COLO829 (cell line): ENCODE results near the gene HK3.
"Not testable (repeated sequence)": the region's sequence is repeated elsewhere in the genome, so short reads cannot be mapped to it uniquely, and the experiment has no call there.

ENCODE experiments used
- DNase-seq: peaks from one replicate; pipeline ENCODE4 v3.0.0; 2012; ENCODE audit warnings: low spot score

HK3 gene

DNA sequence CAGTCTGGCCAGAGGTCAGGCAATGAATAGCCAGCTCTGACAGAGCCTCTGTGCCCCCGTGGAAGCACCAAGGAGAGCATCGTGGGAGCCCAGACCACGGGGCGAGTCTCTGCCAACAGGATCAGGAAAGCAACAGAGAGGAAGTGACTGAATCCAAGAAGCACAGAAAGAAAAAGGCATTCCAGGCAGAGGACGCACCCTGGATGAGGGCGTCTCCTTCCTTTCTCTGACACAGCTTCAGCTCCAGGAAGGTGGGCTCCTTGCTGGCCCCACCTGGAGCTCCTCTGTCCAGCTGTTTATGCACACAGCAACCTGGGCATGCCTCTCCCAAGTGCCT is 16.6 kb downstream of the HK3 start:
- no peak for DNase-seq

DNA sequence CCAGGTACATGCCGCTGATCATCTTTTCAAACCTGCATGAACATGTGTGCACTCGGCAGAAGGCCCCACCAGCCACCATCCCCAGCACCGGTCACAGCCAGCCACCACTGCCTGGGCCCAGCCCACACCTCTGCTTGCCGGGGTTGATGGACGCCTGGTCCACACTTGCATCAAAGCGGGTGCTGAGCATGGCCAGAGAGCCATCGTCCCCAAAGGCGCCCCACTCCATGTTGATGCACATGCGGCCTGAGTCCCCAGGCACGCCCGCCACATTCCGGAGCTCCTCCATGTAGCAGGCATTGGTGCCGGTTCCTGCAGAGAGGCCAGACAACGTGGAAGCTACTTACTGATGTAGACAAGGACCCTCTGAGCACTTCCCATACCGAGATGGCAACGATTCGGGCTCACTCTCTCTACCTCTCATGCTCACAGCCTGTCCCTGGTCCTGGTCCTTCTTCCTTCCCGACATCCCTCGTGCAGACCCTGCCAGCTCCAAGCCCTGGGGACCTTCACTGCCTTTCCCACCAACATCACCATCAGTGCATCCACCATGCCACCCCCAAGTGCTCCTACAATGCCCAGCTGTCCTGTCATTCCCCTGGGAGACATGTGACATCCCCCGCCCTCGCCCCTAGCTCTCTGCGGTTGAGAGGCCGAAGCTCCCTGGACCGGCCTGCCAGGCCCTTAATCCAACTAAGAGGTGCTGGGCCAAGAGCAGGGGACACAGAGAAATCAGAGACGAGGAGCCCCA is 17.2 kb downstream of the HK3 start:
- no peak for DNase-seq

DNA sequence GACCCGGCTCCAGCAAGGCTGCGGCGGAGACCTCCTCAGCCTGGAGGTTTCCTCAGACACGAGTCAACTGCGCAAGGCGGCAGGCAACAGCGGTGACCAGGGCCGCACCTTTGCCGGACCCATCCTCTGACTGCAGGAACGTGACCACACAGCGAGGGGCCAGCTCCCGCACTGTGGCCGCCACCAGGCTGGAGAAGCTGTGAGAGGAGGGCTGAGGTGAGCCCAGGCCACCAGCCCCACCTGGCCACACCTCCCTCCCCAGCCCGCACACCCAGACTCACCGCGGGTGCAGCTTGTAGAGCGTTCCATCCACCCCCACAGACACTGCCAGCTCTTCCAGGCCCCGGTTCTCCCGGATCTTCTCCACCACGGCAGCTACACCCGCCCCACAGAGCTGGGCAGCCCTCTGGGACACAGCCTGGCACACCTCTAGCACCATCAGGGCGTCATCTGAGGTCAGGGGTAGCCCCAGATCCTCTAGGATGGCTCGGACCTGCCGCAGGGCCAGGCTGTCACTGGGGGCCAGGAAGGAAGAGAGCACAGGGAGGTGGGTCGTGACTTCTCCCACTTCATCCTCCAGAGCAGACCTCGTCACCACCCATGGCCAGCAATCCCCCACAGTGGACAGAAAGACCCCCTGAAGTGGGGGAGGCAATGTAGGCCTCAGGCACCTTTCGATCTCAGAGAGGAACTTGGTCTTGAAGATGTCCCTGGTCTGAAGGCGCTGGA is 18.0 kb downstream of the HK3 start:
- DNase-seq, result no peak

DNA sequence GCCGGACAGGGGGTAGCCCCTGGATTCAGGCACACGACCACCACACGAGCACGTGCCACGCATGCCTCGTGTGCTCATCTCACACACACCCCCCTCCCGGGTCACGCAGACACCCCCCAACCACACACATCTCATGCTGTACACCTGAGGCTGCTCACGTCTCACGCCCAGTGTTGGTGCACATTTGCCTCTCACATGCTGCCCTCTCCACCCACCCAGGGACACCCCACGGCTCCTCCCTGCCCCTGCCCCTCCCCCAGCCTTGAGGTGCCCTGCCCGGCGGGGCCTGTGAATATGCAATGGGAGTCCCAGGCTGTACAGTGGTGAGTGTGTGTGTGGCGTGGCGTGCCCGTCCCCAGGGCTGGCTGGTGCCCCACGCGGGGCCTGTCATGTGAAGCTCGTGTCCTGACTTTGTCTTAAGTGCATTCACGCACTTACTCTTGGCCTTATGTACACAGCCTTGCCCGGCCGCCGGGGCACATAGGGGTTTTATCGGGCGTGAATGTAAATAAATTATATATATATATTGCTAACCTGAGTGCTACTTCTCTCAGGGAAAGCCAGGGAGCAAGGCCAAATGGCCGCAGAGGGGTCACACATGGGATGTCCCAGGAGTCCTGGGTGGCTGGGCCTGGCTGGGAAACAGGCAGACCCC is 18.7 kb downstream of the HK3 start:
- DNase-seq, result no peak

DNA sequence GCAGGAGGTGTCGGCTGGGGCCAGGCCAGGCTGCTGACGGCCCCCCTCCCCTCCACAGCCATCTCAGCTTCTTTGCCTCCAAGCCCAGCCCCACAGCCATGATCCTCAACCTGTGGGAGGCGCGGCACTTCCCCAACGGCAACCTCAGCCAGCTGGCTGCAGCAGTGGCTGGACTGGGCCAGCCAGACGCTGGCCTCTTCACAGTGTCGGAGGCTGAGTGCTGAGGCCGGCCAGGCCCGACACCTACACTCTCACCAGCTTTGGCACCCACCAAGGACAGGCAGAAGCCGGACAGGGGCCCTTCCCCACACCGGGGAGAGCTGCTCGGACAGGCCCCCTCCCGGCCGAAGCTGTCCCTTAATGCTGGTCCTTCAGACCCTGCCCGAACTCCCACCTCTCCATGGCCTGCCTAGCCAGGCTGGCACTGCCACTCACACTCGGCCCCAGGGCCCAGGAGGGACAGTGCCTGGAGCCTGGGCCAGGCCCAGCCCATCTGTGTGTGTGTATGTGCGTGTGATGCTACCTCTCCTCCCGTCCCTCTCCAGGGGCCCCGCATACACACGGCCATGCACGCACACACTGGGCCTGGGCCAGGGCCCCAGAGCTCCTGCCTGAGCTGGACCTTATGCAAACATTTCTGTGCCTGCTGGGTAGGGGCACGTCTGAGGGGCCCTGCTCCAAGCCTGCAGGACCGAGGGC is 19.3 kb downstream of the HK3 start:
- no peak for DNase-seq

DNA sequence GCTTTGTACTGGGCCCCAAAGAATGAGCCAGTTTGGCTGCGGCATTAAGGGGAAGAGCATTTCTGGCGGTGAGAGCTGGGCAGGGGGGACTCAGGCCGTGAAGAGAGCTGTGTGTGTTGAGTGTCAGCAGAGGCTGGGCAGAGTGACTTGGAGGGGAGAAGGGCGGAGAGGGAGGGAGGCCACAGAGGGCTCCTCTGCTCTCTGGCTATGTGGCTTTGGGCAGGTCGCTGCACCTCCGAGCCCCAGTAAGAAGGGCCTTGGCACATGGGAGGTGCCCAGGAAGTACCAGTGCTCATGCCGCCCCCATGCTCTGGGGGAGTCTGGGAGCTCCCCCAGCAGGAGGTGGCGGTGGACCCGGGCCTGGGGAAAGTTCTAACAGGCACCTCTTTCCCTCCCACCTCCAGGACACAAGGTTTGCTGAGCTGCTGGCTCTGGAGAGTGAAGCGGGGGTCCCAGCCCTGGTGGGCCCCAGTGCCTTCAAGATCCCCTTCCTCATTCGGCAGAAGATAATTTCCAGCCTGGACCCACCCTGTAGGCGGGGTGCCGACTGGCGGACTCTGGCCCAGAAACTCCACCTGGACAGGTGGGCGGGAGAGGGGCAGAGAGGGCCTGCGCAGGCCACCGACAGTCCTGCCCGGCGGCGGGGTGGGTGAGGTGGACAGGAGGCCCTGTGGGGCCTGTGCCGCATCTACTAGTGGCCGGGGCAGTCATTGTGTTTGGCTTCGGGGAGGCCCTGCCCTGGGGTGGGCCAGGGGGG is 20.1 kb downstream of the HK3 start:
- no peak for DNase-seq

DNA sequence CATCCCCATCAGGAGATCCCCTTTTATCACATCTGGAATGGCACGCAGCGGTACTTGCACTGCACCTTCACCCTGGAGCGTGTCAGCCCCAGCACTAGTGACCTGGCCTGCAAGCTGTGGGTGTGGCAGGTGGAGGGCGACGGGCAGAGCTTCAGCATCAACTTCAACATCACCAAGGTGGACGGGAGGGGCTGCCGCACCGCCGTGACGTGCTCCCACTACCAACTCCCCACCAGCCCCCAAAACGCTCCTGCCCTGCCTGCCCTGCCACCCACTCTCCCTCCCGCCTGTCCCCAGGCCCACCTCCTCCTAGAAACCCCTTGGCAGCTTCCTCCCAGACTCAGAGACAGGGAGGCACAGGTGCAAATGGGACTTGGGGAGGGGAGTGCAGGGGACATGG is 20.7 kb downstream of the HK3 start:
- no peak for DNase-seq

DNA sequence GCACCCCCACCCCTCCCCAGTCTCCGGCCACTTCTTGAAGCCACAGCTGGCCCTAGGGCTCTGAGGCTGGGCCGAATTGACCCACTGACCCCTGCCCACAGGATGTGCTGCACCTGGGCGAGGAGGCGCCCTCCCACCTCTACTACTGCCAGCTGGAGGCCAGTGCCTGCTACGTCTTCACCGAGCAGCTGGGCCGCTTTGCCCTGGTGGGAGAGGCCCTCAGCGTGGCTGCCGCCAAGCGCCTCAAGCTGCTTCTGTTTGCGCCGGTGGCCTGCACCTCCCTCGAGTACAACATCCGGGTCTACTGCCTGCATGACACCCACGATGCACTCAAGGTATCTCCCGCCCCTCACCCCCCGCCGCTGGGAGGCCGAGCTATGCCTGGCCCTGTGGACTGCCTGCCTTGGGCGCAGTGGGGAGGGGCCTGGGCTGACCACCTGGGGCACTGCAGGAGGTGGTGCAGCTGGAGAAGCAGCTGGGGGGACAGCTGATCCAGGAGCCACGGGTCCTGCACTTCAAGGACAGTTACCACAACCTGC is 21.3 kb downstream of the HK3 start:
- DNase-seq, result no peak

DNA sequence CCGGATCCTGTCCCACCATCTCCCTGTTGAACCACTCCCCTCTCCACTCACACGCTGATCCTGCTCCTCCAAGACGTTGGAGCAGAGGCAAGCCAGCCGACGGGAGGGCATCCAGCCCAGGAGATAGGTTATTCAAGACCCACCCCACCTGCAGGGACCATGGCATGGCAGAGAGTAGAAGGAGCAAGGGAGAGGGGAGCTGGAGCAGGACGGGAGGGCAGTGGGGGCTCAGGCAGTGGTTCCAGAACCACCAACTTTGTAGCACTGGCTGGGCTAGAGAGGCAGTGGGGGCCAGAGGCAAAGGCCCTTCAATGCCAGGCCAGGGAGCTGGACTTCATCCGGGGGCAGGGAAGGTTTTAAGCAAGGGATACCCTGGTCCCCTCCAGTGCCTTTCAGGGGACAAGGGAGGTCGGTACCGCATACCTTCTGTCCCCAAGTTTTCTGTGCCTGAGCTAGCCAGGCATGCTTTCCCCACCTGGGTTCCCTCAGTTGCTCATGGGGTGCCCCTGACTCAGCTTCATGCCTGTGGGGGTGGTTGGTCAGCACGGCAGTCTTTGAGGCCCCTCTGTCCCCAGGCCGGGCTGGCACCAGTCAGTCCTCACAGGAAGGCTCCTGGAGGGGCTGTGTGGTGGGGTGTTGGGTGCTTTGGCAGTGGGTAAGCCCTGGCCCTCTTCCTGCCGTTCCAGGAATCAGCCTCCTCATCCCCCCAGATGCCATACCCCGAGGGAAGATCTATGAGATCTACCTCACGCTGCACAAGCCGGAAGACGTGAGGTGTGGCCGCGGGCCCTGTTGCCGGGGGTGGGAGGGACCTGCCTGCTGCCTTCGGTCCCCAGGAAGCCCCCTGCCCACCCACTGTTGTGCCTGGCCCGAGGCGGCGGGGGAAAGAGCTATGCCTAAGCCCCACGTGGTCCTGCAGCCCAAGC is 22.4 kb downstream of the HK3 start:
- no peak for DNase-seq

DNA sequence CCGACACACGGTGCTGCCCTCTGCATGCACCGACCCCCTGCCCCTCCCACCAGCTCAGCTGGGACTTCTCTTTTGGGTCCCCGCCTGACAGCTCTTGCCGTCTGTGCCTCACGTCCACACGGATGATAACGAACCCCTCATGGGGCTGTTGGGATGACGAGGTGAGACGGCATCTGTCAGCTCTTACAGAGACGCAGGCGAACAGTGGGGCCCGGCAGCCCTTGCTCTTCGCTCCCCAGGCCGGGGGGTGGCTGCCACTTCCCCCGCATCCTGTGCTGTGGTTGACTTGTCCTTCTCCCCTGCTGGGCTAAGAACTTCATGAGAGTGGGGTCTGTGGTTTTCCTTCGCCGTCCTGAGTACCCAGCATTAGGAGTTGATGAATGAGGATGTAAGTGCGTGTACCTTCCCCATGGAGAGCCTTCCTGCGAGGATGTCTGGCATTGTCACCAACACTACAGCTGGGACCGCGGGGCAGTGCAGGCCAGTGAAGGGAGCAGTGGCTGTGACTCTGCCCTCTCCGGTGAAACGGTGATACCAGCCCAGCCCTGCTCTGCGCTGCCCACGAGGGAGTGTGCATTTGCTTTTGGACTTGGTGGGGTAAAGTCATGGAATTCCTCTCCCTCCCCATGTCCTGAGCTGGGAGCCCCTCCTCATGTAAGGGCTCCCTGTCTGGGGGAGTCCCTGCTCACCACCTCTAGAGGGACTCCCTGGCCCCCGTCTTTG is 23.2 kb downstream of the HK3 start:
- no peak for DNase-seq

DNA sequence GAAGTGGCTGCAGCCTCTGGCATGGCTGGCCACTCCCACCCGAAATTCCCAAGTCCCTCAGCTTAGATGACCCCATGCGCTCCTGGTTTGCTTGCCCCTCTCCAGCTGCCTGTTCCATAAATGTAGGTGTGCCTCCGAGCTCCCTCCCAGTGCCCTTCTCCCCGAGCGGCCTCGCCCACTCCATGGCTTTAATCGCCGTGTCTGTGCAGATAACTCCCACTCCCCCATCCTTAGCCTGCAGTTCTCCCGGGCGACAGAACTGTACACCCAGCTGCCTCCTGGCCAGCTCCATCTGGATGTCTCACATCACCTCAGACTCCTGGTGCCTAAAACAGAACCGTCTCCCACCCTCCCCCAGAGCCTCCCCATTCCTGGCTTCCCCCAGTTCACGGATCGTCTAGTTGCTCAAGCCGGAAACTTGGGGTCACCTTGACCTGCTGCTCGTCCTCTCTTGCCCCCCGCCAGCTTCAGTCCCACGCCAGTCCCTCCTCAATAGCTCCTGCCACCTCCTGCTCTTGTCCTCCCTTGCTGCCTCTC is 24.1 kb downstream of the HK3 start:
- DNase-seq, result no peak

DNA sequence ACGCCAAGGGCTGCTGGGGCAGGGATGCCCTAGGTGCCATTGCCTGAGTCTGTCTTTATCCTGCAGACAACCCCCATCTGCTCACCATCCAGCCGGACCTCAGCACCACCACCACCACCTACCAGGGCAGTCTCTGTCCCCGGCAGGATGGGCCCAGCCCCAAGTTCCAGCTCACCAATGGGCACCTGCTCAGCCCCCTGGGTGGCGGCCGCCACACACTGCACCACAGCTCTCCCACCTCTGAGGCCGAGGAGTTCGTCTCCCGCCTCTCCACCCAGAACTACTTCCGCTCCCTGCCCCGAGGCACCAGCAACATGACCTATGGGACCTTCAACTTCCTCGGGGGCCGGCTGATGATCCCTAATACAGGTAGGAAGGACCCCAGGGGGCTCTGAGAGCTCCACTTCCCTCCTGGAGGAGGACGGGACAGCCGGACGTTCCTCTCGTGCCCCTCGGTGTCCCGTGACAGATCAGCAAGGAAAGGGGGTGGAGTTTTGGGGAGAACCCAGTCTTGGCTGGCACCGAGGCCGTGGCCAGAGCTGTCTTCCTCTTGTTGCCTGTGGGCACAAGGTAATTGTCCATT is 24.9 kb downstream of the HK3 start:
- DNase-seq, result no peak

DNA sequence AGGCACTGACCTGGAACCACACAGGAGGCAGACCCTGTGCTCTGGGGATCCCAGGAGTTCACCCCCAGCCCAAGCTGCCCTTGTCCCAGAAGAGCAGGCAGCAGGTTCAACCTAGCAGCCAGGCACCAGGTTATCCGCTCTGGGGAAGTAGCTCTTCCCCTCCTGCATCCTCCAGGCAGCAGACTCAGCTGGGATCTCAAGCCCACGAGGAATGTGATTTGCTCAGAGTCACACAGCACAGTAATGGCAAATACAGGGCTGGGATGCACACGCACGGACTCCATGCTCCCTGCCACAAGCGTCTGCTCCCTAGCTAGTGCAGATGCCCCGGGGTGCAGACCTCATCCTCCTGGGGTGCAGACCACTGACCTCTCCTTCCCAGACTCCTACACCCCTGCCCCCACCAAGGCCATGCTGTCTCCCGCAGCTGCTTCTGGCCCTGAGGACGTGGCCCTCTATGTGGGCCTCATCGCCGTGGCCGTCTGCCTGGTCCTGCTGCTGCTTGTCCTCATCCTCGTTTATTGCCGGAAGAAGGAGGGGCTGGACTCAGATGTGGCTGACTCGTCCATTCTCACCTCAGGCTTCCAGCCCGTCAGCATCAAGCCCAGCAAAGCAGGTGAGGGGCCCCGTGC is 25.5 kb downstream of the HK3 start:
- DNase-seq, result no peak

DNA sequence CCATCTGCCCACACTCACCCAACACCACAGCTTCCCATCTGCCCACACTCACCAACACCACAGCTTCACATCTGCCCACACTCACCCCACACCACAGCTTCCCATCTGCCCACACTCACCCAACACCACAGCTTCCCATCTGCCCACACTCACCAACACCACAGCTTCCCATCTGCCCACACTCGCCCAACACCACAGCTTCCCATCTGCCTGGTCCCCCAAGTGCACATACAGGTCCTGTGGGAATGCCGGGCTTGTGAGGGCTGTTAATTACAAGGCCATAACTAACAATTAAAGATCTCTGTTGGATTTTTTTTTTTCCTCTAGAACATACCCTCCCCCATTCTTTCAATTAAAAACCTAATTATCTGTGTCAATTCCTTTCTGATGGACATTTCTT is 26.1 kb downstream of the HK3 start:
- not testable (repeated sequence) for DNase-seq

DNA sequence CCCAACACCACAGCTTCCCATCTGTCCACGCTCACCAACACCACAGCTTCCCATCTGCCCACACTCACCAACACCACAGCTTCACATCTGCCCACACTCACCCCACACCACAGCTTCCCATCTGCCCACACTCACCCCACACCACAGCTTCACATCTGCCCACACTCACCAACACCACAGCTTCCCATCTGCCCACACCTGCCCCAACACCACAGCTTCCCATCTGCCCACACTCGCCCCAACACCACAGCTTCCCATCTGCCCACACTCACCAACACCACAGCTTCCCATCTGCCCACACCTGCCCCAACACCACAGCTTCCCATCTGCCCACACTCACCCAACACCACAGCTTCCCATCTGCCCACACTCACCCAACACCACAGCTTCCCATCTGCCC is 26.6 kb downstream of the HK3 start:
- not testable (repeated sequence) for DNase-seq

DNA sequence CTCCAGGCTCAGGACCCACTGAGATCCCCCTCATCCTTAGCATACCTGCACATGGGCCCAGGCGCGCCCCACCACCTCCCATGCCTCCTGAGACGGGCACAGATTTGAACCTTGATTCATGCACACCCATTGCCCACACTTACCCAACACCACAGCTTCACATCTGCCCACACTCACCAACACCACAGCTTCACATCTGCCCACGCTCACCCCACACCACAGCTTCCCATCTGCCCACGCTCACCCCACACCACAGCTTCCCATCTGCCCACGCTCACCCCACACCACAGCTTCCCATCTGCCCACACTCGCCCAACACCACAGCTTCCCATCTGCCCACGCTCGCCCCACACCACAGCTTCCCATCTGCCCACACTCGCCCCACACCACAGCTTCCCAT is 28.5 kb downstream of the HK3 start:
- DNase-seq, result not testable (repeated sequence)

DNA sequence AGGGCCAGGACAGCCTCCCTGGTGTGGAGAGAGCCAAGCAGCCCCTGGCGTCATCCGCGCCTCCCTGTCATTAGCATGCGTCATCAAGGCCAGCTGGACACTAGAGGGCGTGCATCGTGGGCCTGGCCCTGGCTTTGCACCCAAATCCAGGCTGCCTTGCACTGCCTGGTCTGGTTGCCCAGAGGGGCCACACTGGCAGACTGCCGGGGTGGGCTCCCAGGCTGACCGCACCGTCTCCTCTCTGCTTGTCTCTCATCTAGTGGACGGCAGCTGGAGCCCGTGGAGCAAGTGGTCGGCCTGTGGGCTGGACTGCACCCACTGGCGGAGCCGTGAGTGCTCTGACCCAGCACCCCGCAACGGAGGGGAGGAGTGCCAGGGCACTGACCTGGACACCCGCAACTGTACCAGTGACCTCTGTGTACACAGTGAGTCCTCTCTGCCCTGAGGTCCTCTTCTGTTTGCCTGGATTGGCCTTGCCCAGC is 29.0 kb downstream of the HK3 start:
- DNase-seq, result peak; percentile 29

DNA sequence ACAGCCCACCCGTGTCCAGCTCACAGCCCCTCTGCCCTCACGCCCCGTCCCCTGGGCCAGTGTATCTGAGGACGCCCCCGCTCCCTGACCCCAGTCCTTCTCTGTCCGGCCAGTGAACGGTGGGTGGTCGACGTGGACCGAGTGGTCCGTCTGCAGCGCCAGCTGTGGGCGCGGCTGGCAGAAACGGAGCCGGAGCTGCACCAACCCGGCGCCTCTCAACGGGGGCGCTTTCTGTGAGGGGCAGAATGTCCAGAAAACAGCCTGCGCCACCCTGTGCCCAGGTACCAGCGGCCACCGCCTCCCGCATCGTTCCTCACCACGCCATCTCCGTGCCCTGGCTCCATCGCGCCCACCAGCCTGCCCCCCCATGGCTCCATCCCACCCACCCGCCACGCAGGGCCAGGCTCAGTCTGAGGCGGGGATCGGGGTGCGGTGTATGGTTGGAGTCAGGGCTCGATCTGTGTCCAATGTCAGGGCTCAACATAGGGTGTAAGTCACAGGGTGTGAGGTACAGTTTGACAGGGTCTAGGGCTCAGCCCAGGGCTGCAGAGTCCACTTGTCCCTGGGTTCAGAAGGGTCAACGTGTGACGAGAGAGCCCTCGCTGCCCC is 29.5 kb downstream of the HK3 start:
- no peak for DNase-seq
